SKM-1 treated with dmso at 0.1 percent for 144 hours (cell line): ENCODE measurements around the gene FRAT2.
"Not testable (repeated sequence)": the region's sequence is repeated elsewhere in the genome, so short reads cannot be mapped to it uniquely, and the experiment has no call there.

Source experiments
- DNase-seq: peaks from one replicate; lab custom pipeline; 2025; ENCODE audit not compliant: unreplicated experiment; lab: John Stamatoyannopoulos, UW

Gene FRAT2

GRCh38 chr10:97292097-97292861 is 42.2 kb downstream of the FRAT2 start, which contains the start of gene ARHGAP19:
TSS of gene ARHGAP19 (minus strand) at chr10:97292637. CDS start at chr10:97292627, 10 bp downstream.
- DNase-seq, result peak; percentile 99

- DNase-seq, result no peak
These were observed 43.0 kb downstream of the FRAT2 start for GRCh38 chr10:97291357-97292096.

GRCh38 chr10:97290576-97291356 is 43.8 kb downstream of the FRAT2 start:
- DNase-seq, result not testable (repeated sequence)

GRCh38 chr10:97290076-97290475 is 44.5 kb downstream of the FRAT2 start:
- not testable (repeated sequence) for DNase-seq
